ENCODE results near the gene SLIT3. TPM values are rescaled to one million over a fixed set of nuclear protein-coding genes. Genes with fewer than 3 reads are reported as not detected.

The SLIT3 gene
- total and polyA plus RNA-seq, 2 donors (not counting 3 experiments of a cell fraction or from before 2014, with no cell fraction given), result 0.90 to 1.0 TPM

DNA sequence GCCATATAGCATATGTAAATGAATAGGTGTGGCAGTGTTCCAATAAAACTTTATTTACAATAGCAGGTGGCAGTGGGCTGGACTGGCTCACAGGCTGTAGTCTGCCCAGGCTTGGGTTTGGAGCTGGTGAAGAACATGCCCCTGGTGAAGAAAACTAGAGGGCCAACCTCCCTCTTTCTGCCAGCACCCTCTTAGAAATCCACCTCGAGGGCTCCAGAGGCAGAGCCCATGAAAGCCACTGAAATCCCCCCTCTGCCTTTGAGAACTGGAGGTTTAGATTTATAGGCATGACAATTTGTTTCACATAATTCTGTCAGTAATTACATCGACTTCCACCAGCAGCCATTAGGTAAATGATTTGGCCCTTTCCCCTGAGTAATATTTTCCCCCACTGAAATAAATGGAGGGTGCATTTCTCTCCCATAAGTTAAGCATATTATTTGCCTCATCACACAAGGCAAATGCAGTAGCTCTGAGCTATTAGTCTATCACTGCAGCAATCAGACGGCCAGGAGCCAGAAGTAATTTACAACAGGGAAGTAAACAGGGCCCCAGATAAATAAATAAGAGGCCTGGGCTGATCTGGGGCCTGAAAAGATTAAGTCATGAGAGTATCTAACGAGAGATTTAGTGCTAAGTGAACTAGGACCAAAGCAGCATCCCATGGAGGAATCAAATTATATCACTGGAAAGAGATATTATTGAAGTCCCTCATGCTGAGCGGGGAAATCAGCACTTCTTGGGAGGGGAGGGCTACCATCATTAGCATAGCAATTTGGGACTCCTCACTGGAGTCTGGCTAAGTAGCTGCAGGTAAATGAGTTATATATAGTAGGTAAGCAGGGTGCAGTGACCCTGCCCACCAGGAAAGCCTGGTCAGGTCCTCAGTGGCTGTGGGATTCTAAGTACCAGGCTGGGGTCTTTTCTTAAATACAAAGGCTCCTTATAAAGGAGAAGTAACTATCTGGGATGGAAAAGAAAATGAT, 123.9 kb downstream of the SLIT3 start:
- CTCF ChIA-PET, result no interaction called here
- dilution Hi-C loops (cut with MboI; ENCODE audit: extremely low pct_ligation_motif_present, low sequenced_read_pairs), result no loop called here
- no peaks in the 10 kb centered on the region for H3K9me3 ChIP-seq (replicated peaks; ENCODE audit: control insufficient read depth, insufficient read depth, low read length)

More for the DNA sequence above, 123.9 kb downstream of the SLIT3 start:
- no peaks in the 10 kb centered on the region for H3K79me2 ChIP-seq (ENCODE audit: control insufficient read depth, insufficient read depth, low read length)
- TF ChIP-seq EZH2 (IDR thresholded peaks at IDR 0.05; ENCODE audit: borderline replicate concordance, low read depth, low read length, severe bottlenecking) (no peak), GATA2 (IDR thresholded peaks at IDR 0.05; ENCODE audit: insufficient read depth, insufficient read length, low read depth, low read length) (no peak), MYC (IDR thresholded peaks at IDR 0.05; ENCODE audit: low read depth, low read length) (no peak), POLR2A (IDR thresholded peaks at IDR 0.05; ENCODE audit: low read depth, low read length) (no peak), MAX (IDR thresholded peaks at IDR 0.05; ENCODE audit: insufficient read depth, insufficient read length) (no peak), POLR2AphosphoS5 (IDR thresholded peaks at IDR 0.05; ENCODE audit: insufficient read depth, low read depth, low read length) (no peak), FOS (IDR thresholded peaks at IDR 0.05; ENCODE audit: borderline replicate concordance, insufficient read depth, low read length) (no peak)
- TF ChIP-seq, protein P1, sequence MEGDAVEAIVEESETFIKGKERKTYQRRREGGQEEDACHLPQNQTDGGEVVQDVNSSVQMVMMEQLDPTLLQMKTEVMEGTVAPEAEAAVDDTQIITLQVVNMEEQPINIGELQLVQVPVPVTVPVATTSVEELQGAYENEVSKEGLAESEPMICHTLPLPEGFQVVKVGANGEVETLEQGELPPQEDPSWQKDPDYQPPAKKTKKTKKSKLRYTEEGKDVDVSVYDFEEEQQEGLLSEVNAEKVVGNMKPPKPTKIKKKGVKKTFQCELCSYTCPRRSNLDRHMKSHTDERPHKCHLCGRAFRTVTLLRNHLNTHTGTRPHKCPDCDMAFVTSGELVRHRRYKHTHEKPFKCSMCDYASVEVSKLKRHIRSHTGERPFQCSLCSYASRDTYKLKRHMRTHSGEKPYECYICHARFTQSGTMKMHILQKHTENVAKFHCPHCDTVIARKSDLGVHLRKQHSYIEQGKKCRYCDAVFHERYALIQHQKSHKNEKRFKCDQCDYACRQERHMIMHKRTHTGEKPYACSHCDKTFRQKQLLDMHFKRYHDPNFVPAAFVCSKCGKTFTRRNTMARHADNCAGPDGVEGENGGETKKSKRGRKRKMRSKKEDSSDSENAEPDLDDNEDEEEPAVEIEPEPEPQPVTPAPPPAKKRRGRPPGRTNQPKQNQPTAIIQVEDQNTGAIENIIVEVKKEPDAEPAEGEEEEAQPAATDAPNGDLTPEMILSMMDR (IDR thresholded peaks at IDR 0.05; ENCODE audit: extremely low read depth in 1 of 2, insufficient read depth in 1 of 2, low read depth in 1 of 2, low read length in 2 of 2), result no peak
- no peak overlapping the region for H3K9ac ChIP-seq (replicated peaks; ENCODE audit: extremely low read depth, insufficient read depth, low read length)
- H3K27me3 ChIP-seq (ENCODE audit: control insufficient read depth in 2 of 2, insufficient read depth in 2 of 2, low read length in 2 of 2), result no peaks in the 10 kb centered on the region
- no peak overlapping the region for H3K27ac ChIP-seq (ENCODE audit: insufficient read depth, low read depth, low read length)
- no peak overlapping the region for H3K4me3 ChIP-seq (replicated peaks in 1 of 3; ENCODE audit: insufficient read depth in 1 of 3, low read depth in 1 of 3, low read length in 3 of 3)
- POLR2A ChIA-PET, result no interaction called here
- no TSS peak for BruUV-seq (replicated peaks)
- H3K4me1 ChIP-seq (ENCODE audit: control insufficient read depth, extremely low read depth, insufficient read depth, low read length), result no peaks in the 10 kb centered on the region
- H3K4me2 ChIP-seq (ENCODE audit: insufficient read depth, low read length), result no peak overlapping the region
- no peaks in the 10 kb centered on the region for H4K20me1 ChIP-seq (replicated peaks; ENCODE audit: control insufficient read depth, extremely low read depth, insufficient read depth, low read length)
- FAIRE-seq, result no peak
- intact Hi-C loops (cut with micrococcal nuclease), result no loop called here
- H2AFZ ChIP-seq (ENCODE audit: low read depth, low read length), result no peak overlapping the region
- DNase-seq (ENCODE audit: low read depth, low spot score), result no peak
- no peaks in the 10 kb centered on the region for H3K9me1 ChIP-seq (replicated peaks; ENCODE audit: control insufficient read depth, extremely low read depth, insufficient read depth, low read length)
- H3K36me3 ChIP-seq (ENCODE audit: control insufficient read depth in 2 of 2, extremely low read depth in 1 of 2, insufficient read depth in 2 of 2, low read length in 2 of 2), result no peaks in the 10 kb centered on the region
